GM18517 (cell line): ENCODE data around the gene ADCK2.
"Not testable (repeated sequence)": the region's sequence is repeated elsewhere in the genome, so short reads cannot be mapped to it uniquely, and the experiment has no call there.

ENCODE experiments used
- ATAC-seq: cut with Tn5 transposase; IDR thresholded peaks from one replicate; pipeline ENCODE4 v1.9.1; 2021; ENCODE audit warnings: mild to moderate bottlenecking, moderate library complexity; ENCODE audit not compliant: unreplicated experiment

The ADCK2 gene

GRCh38 chr7:140672382-140673062, at the start of gene ADCK2:
Gene ADCK2, plus strand, starts transcription at chr7:140672945. Its CDS starts 386 bp downstream, at chr7:140673331.
- peak; percentile 34 for ATAC-seq

GRCh38 chr7:140623980-140624379, 48.8 kb upstream of the ADCK2 start:
- ATAC-seq: no peak

- ATAC-seq: no peak
These were observed 48.2 kb upstream of the ADCK2 start for GRCh38 chr7:140624392-140625191.

- not testable (repeated sequence) for ATAC-seq
These were observed 47.6 kb upstream of the ADCK2 start for GRCh38 chr7:140625192-140625558.

- no peak for ATAC-seq
These were observed 46.6 kb upstream of the ADCK2 start for GRCh38 chr7:140625908-140626868.

GRCh38 chr7:140631021-140631420, 41.7 kb upstream of the ADCK2 start:
- no peak for ATAC-seq

- no peak for ATAC-seq
These were observed 41.1 kb upstream of the ADCK2 start for GRCh38 chr7:140631602-140632001.

- ATAC-seq: no peak
These were observed 37.4 kb upstream of the ADCK2 start for GRCh38 chr7:140635345-140635744.

- no peak for ATAC-seq
These were observed 36.9 kb upstream of the ADCK2 start for GRCh38 chr7:140635816-140636215.

GRCh38 chr7:140637400-140637799, 35.3 kb upstream of the ADCK2 start:
- no peak for ATAC-seq

GRCh38 chr7:140638173-140638791, 34.5 kb upstream of the ADCK2 start:
- no peak for ATAC-seq

- no peak for ATAC-seq
These were observed 33.2 kb upstream of the ADCK2 start for GRCh38 chr7:140639366-140640053.

GRCh38 chr7:140640060-140640637, 32.6 kb upstream of the ADCK2 start:
- ATAC-seq: no peak

- ATAC-seq: no peak
These were observed 31.8 kb upstream of the ADCK2 start, which contains the start of gene DENND2A for GRCh38 chr7:140640727-140641523. Gene DENND2A, minus strand, starts transcription at chr7:140640813. Its CDS starts 38,416 bp downstream, at chr7:140602397.

- ATAC-seq: no peak
These were observed 31.1 kb upstream of the ADCK2 start for GRCh38 chr7:140641524-140642195.

GRCh38 chr7:140643416-140643815, 29.3 kb upstream of the ADCK2 start:
- no peak for ATAC-seq

- not testable (repeated sequence) for ATAC-seq
These were observed 28.0 kb upstream of the ADCK2 start for GRCh38 chr7:140644761-140645160.

GRCh38 chr7:140645166-140645900, 27.4 kb upstream of the ADCK2 start:
- ATAC-seq: no peak
